HCT116 (cell line): Measurements from ENCODE around the gene TLR8. TPM values are rescaled to one million over a fixed set of nuclear protein-coding genes. Genes with fewer than 3 reads are reported as not detected.

Experiments used
- ATAC-seq: fragments of 200-7000 bp; cut with Tn5 transposase; 2 replicates; pipeline ENCODE4 v1.9.1; 2020; ENCODE audit warnings: mild to moderate bottlenecking, moderate library complexity
- BruUV-seq: library from RNA; stranded (reverse); fragments of 400-500 nt; replicated peaks from 2 replicates; lab custom pipeline; 2021; lab: Mats Ljungman, UMichigan
- CTCF ChIA-PET: fragments of 300-600 bp; sonication (Branson Sonifier 250); formaldehyde crosslinking; loops from one replicate; lab custom pipeline; 2021; ENCODE audit warnings: antibody characterized with exemption; lab: Charles Lee
- POLR2A ChIA-PET: fragments of 300-600, 350-600 bp; sonication (Branson Sonifier 250); formaldehyde crosslinking; loops from one replicate; lab custom pipeline; 2021; ENCODE audit warnings: antibody characterized with exemption; lab: Charles Lee
- RAD21 ChIA-PET, 2 experiments: fragments of 300-600 bp; sonication (Branson Sonifier 250); formaldehyde crosslinking; loops; one replicate each; lab custom pipeline; 2023; ENCODE audit warnings: low total read pairs in 2 of 2; ENCODE audit not compliant: uncharacterized antibody in 2 of 2, unreplicated experiment in 2 of 2, low non-redundant PET in 1 of 2; lab: Charles Lee
- DNase-seq: peaks from one replicate; pipeline ENCODE4 v3.0.0-alpha.2; 2010; ENCODE audit warnings: low read depth, low spot score
- H2AFZ ChIP-seq: fragments of 200-600 bp; shearing (Covaris generic), sonication (generic); 2 replicates; pipeline ENCODE4 v1.6.1; 2017; ENCODE audit warnings: low read depth, mixed run types, mixed read lengths, antibody characterized with exemption, low read length; ENCODE audit not compliant: poor library complexity, severe bottlenecking
- H3K27ac ChIP-seq: 2 replicates; pipeline ENCODE4 v1.5.1; 2012; ENCODE audit warnings: low read depth, low read length
- H3K27me3 ChIP-seq: fragments of 200-600 bp; sonication (generic); 2 replicates; pipeline ENCODE4 v1.6.1; 2016; ENCODE audit warnings: mixed run types, low read length, mixed read lengths; ENCODE audit not compliant: insufficient read depth
- H3K36me3 ChIP-seq, 2 experiments: fragments of 200-500 bp in 1 of 2; fragments of 200-600 bp in 1 of 2; sonication (Bioruptor generic) in 1 of 2; sonication (generic) in 1 of 2; 2 replicates each; pipeline versions ENCODE4 v1.5.1 to v1.6.1; 2014 to 2016; ENCODE audit warnings: low read length in 2 of 2, inconsistent platforms in 1 of 2, mixed read lengths in 1 of 2, mixed run types in 1 of 2; ENCODE audit not compliant: insufficient read depth in 2 of 2, control insufficient read depth in 1 of 2
- H3K4me1 ChIP-seq, 2 experiments: fragments of 200-600 bp in 1 of 2; sonication (generic) in 1 of 2; 2 replicates each; pipeline versions ENCODE4 v1.5.1 to v1.6.1; 2012 to 2017; ENCODE audit warnings: low read length in 2 of 2, inconsistent platforms in 1 of 2, mild to moderate bottlenecking in 1 of 2, mixed read lengths in 1 of 2, mixed run types in 1 of 2, moderate library complexity in 1 of 2; ENCODE audit not compliant: insufficient read depth in 2 of 2, control insufficient read depth in 1 of 2
- H3K4me2 ChIP-seq: fragments of 200-600 bp; sonication (generic); 2 replicates; pipeline ENCODE4 v1.6.1; 2017; ENCODE audit warnings: mixed run types, low read length, mixed read lengths
- H3K4me3 ChIP-seq, 2 experiments: fragments of 200-600 bp in 1 of 2; sonication (generic) in 1 of 2; replicated peaks in 1 of 2; 2 replicates each; pipeline ENCODE4 v1.5.1; 2011 to 2016; ENCODE audit warnings: low read length in 2 of 2, control low read depth in 1 of 2, low read depth in 1 of 2, mild to moderate bottlenecking in 1 of 2, mixed read lengths in 1 of 2, mixed run types in 1 of 2
- H3K79me2 ChIP-seq: fragments of 200-600 bp; sonication (generic); 2 replicates; pipeline ENCODE4 v1.6.1; 2017; ENCODE audit warnings: mild to moderate bottlenecking, mixed run types, low read length, moderate library complexity, mixed read lengths; ENCODE audit not compliant: insufficient read depth
- H3K9ac ChIP-seq: fragments of 200-600 bp; sonication (generic); 2 replicates; pipeline ENCODE4 v1.6.1; 2016; ENCODE audit warnings: low read length, mixed read lengths
- H3K9me2 ChIP-seq: fragments of 200-600 bp; sonication (generic), shearing (Covaris generic); 2 replicates; pipeline ENCODE4 v1.6.1; 2017; ENCODE audit warnings: mixed run types, mild to moderate bottlenecking, moderate library complexity; ENCODE audit not compliant: insufficient read depth
- H3K9me3 ChIP-seq, 2 experiments: fragments of 200-500 bp in 1 of 2; fragments of 200-600 bp in 1 of 2; sonication (Bioruptor generic) in 1 of 2; sonication (generic) in 1 of 2; 2 replicates each; pipeline ENCODE4 v1.6.1; 2014 to 2017; ENCODE audit warnings: low read length in 2 of 2, mixed read lengths in 2 of 2, inconsistent platforms in 1 of 2, low read depth in 1 of 2, mild to moderate bottlenecking in 1 of 2, mixed run types in 1 of 2, moderate library complexity in 1 of 2; ENCODE audit not compliant: control insufficient read depth in 1 of 2, insufficient read depth in 1 of 2
- H4K20me1 ChIP-seq: fragments of 200-600 bp; sonication (generic), shearing (Covaris generic); 2 replicates; pipeline ENCODE4 v1.6.1; 2017; ENCODE audit warnings: mixed run types, mild to moderate bottlenecking, moderate library complexity; ENCODE audit not compliant: insufficient read depth
- CEBPB ChIP-seq: IDR thresholded peaks from 2 replicates; pipeline ENCODE4 v1.6.1; 2012; ENCODE audit warnings: low read depth
- CTCF ChIP-seq, 3 experiments: fragments of 200-600 bp in 1 of 3; sonication (generic) in 1 of 3; IDR thresholded peaks in 2 of 3; conservative IDR thresholded peaks in 1 of 3; 2 replicates each; pipeline ENCODE4 v1.5.1; 2012 to 2017; ENCODE audit warnings: low read depth in 2 of 3, low read length in 2 of 3, antibody characterized with exemption in 1 of 3, borderline replicate concordance in 1 of 3, control low read depth in 1 of 3, mild to moderate bottlenecking in 1 of 3, mixed read lengths in 1 of 3, mixed run types in 1 of 3, moderate library complexity in 1 of 3; ENCODE audit not compliant: insufficient read depth in 1 of 3
- ELF1 ChIP-seq: IDR thresholded peaks from 2 replicates; pipeline ENCODE4 v1.6.1; 2012; ENCODE audit warnings: low read depth, borderline replicate concordance
- EZH2phosphoT487 ChIP-seq: fragments of 200-600 bp; IDR thresholded peaks from 2 replicates; pipeline ENCODE4 v1.6.1; 2018; ENCODE audit warnings: antibody characterized with exemption, borderline replicate concordance
- JUND ChIP-seq: IDR thresholded peaks from 2 replicates; pipeline ENCODE4 v1.6.1; 2012
- MAX ChIP-seq: IDR thresholded peaks from 2 replicates; pipeline ENCODE4 v1.6.1; 2012
- POLR2A ChIP-seq: IDR thresholded peaks from 2 replicates; pipeline ENCODE4 v1.7.0; 2011; ENCODE audit warnings: borderline replicate concordance; ENCODE audit not compliant: insufficient read depth, insufficient read length; ENCODE audit errors: extremely low read depth
- RAD21 ChIP-seq: IDR thresholded peaks from 2 replicates; pipeline ENCODE4 v1.6.1; 2012; ENCODE audit warnings: low read depth, mild to moderate bottlenecking
- SIN3A ChIP-seq: IDR thresholded peaks from 2 replicates; pipeline ENCODE4 v1.6.1; 2012; ENCODE audit warnings: low read depth
- YY1 ChIP-seq: IDR thresholded peaks from 2 replicates; pipeline ENCODE4 v1.6.1; 2011; ENCODE audit warnings: low read length, low read depth, moderate library complexity, mild to moderate bottlenecking; ENCODE audit not compliant: insufficient replicate concordance; ENCODE audit errors: extremely low read depth
- ZBTB33 ChIP-seq: IDR thresholded peaks from 2 replicates; pipeline ENCODE4 v1.6.1; 2011; ENCODE audit warnings: mild to moderate bottlenecking, low read length, moderate library complexity; ENCODE audit not compliant: insufficient replicate concordance; ENCODE audit errors: extremely low read depth
- ZNF274 ChIP-seq: fragments of 200-500 bp; sonication (Bioruptor generic); IDR thresholded peaks from 2 replicates; pipeline ENCODE4 v1.6.1; 2014; ENCODE audit warnings: mild to moderate bottlenecking, low read depth, low read length, inconsistent platforms
- intact Hi-C: fragments of 100-400 bp; cut with micrococcal nuclease; formaldehyde crosslinking; loops from 2 replicates; pipeline ENCODE4 v1.10.0; 2022
- total RNA-seq: library from RNA; stranded (reverse); gene quantifications from one replicate; pipeline ENCODE4 v1.2.1, GENCODE V29; 2021; ENCODE audit not compliant: unreplicated experiment

The TLR8 gene
- total RNA-seq, 1 experiment from 2014 or later, result not detected

- no peak for TF ChIP-seq ZNF274
- no peak for TF ChIP-seq SIN3A
- TF ChIP-seq RAD21, result no peak
- no peak for TF ChIP-seq ZBTB33
- no peak for TF ChIP-seq ELF1
- TF ChIP-seq JUND, result no peak
- TF ChIP-seq, all 23 proteins: peak for 0
Observed at GRCh38 chrX:12868747-12869146, 37.7 kb upstream of the TLR8 start (continued).

- ChIA-PET POLR2A (no interaction called here), RAD21 (no interaction called here), CTCF (no interaction called here)
- H4K20me1 ChIP-seq, result no peaks in the 10 kb centered on the region
- BruUV-seq, result no TSS peak
- H3K4me2 ChIP-seq, result no peak overlapping the region
- no peaks in the 10 kb centered on the region for H3K36me3 ChIP-seq
- no peak overlapping the region for H3K4me3 ChIP-seq
- ATAC-seq (no peak), DNase-seq (no peak)
- TF ChIP-seq CEBPB (no peak), MAX (no peak), YY1 (no peak), ZNF274 (no peak), CTCF (IDR thresholded peaks at IDR 0.05 in 2 of 3, conservative IDR thresholded peaks at IDR 0.05 in 1 of 3; ENCODE audit: borderline replicate concordance in 1 of 3, insufficient read depth in 1 of 3, low read depth in 2 of 3, low read length in 2 of 3) (no peak), POLR2A (no peak), EZH2phosphoT487 (no peak), ELF1 (no peak)
- H3K79me2 ChIP-seq, result no peaks in the 10 kb centered on the region
- intact Hi-C loops, result no loop called here
- no peak overlapping the region for H3K27ac ChIP-seq
- H3K4me1 ChIP-seq, result no peaks in the 10 kb centered on the region
- no peaks in the 10 kb centered on the region for H3K9me2 ChIP-seq
- H3K27me3 ChIP-seq, result no peaks in the 10 kb centered on the region
- no peak overlapping the region for H2AFZ ChIP-seq
- no peaks in the 10 kb centered on the region for H3K9me3 ChIP-seq
- H3K9ac ChIP-seq, result no peak overlapping the region
Observed at GRCh38 chrX:12871257-12871656, 35.2 kb upstream of the TLR8 start.
